G401 (cell line): ENCODE measurements around the gene KCNJ10. TPM values are rescaled to one million over a fixed set of nuclear protein-coding genes. Genes with fewer than 3 reads are reported as not detected.

Experiments used
- DNase-seq: peaks from one replicate; pipeline ENCODE4 v3.0.0-alpha.2; 2015; ENCODE audit warnings: low spot score
- in situ Hi-C: cut with HindIII; loops from 2 replicates; pipeline ENCODE4 v1.10.0; 2016; ENCODE audit warnings: low sequenced_read_pairs, mixed read lengths
- total RNA-seq: library from RNA; depleted of rRNA; stranded (reverse); fragments of >200 nt; shearing (Covaris generic); gene quantifications from 2 replicates; pipeline ENCODE4 v1.2.3, GENCODE V29; 2014

KCNJ10 gene
- total RNA-seq, 1 experiment from 2014 or later, result not detected

DNA sequence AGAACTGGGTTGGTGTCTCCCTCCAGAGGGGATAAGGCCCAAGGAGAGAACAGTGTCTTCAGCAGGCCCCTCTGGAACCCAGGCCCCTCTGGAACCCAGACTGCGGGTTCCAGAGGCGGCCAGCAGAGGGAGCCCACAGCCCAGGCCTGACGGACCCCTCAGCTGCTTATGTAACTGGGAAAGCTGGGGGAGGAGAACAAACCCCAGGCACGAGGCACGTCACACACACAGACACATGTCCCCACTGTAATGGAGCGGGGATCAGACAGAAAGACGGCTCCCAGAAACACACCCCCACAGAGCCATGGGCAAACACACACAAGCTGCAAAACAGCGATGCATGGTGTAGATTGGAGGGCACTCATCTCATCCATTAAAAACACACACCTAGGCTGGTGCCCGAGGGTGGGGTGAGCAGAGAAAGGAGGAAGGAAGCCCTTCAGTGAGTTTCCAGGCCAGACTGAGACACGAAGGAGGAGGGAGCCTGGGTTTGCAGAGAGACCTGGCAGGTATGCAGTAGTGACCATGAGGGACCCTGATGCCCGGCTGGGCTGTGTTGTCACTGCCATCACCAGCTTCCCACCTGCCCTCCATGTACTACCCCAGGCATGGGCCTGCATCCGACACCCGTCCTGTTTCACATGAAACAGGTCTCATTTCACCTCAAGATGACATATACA is 31.2 kb upstream of the KCNJ10 start:
- in situ Hi-C loops, result no loop called here
- DNase-seq, result peak; percentile 94

DNA sequence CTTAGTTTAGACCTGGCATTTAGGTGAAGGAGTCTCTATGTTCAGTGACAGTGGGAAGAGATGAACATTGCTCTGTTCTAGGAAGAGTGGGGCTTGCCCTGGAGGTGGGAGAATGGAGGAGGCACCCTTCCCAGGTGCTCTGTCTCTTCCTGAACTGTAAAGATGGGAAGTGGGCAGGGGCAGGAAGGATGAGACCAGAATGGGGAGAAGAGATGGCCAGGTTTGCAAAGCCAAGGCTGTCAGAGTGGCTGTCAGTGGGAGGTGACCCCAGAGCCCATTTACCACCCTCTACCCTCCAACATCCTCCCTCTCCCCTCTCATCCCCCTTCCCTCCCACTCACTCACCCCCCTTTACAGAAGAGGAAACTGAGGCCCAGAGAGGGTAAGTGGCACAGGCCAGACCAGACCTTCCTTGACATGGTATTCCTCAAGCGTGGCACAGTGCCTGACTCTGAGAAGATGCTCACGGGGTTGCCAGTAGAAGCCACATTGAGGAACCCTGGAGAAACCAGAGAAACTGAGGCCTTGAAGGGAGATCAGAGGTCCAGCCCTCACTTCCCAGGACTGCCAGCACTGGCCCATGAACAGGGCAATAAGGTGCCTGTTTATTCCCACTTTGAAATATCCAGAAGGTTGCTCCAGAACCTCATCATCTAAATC is 29.9 kb upstream of the KCNJ10 start:
- in situ Hi-C loops, result no loop called here
- DNase-seq, result no peak

DNA sequence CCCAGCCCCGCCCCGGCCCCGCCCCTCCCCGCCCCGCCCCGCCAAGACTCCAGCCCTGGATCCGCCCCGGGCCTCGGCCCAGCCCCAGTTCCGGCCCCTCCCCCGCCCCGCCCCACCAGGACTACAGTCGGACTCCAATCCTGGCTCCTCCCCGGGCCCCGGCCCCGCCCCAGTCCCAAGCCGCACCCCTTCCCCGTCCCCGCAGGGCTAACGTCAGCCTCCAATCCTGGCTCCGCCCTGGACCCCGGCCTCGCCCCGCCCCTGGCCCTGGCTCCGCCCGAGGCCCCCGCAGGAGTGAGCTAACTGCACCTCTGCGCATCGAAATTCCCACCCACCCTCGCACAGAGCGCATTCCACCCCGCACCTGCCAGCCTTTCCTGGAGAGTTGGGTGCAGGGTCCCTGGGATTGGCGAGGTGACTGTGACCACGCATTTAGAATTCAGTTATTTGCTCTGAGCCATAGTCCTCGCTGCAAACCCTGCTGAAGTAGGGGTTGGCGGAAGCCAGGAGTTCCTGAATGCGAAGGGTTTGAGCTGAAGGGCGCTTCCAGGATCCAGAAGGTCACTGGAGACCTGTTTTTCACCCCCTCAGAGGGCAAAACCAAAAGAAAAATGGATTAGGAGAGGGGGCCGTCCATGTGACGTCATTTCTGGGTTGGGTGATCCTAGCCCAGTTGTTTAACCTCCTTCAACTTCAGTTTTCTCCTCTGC is 29.0 kb upstream of the KCNJ10 start:
- DNase-seq, result peak; percentile 99
- in situ Hi-C loops, result no loop called here

DNA sequence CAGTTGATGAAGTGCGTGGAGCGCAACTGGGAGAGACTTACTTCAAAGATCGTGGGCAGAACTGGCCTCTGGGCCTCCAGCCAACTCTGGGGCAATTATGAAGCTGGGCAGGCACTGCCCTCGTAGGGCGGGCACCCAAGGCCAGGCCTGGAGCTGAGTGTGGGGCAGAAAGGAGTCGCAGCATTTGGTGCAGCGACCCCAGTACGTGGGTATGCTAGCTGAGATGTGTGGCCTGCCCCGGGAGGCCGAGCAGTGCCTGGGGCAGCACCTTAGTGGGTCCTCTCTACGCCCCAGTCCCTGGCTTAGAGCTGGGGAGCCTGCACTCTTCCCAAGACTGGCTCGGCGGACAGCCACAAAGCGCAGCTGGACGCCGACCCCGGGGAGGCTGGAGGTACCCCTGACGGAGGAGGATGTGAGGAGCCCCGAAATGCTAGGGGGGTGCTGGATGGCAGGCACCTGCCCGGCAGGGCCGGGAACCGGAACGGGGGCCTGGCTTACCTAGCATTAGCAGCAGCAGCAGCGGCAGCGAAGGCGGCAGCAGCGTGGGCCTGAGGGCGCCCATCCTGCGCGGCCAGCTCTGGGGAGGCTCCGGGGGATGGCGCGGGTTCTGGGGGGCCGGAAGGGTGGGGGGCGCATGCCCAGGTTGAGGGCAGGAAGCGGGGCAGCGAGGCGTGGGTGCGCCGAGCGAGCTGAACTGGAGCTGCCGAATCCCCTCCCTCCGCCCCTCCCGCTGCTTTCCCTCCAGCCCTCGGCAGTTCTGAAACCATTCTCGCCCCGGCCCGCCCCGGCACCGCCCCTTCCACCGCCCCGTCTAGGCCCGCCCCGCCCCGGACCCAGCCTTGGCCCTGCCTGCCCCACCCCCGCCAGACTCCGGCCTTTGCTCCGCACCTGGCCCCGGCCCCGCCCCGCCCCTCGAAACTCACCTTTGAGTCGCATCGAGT is 28.2 kb upstream of the KCNJ10 start, which contains the start of gene IGSF8:
Gene IGSF8 (minus strand): TSS at position 709 of the 941 bp plus-strand sequence. CDS start 147 bp downstream, at position 562.
- DNase-seq, result peak; percentile 51

DNA sequence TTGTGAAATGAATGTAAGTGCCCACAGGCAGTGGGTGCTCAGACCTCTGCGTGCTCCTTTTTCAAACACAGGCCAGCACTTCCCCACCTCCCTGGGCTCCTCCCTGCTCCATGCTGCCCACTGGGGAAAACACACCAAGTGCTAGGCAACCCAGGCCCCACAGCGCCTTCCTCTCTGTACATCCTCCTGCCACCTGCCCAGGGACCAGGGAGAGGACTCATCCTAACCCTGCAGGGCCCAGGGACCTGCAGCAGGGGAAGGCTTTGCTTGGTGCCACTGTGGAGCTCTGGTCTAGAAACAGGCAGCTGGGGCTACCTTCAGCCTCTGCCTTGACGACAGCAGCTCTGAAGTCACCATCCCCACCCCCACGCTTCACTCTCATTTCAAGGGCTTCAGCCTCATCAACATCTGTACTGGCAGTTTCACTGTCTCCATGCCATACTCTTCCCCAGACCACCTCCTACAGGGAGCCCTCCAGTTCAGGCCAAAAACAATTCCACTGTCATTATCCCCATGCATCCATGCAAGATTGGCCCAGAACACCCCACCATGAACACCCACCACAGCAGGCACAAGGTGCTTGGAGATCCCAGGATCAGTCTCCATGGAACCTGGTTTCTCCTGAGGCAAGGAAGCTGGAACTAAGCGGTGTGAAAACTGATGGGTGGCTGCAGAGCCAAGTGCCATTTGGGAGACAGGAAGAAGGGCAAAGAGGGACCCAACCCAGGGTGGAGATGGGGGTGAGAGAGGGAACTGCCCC is 27.4 kb upstream of the KCNJ10 start:
- in situ Hi-C loops, result no loop called here
- DNase-seq, result peak; percentile 29

More for the DNA sequence above, 28.2 kb upstream of the KCNJ10 start, which contains the start of gene IGSF8:
- in situ Hi-C loops, result no loop called here

DNA sequence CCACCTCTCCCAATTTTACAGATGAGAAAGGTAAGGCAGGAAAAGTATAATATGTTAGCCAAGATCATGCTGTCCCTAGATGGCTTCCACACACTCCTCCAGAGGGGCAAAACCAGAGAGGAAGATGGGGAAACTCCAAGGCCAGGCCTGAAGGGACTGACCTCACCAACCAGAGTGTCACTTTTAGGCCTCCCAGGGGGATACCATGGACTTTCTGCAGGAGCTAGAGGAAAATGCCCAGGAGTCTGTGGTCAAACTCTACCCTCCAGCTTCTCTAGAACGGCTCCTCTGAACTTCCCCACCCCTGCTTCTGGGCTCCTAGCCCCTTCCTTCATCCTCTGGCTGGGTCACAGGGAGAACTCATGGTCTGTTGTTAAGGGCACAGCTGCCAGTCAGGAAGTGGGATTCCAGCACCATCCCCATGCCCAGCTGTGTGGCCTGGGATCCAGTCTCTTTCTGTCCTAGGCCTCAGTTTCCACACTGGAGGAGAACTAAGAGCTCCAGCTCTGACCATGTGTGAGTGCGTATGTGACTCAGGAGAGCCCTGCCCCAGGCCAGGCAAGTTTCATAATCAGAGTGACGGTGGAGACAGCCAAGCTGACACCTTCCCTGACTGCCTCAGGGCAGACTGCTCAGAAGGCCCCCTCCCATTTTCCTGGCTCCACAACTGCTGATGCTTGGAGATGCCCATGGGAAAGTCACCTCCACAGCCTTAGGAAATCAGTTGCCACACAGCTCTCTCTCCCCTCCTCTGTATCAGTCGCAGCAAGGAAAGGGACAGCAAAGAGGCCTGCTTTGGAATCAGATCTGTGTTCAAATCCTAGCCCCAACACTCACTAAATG is 26.5 kb upstream of the KCNJ10 start:
- in situ Hi-C loops, result no loop called here
- peak; percentile 30 for DNase-seq

DNA sequence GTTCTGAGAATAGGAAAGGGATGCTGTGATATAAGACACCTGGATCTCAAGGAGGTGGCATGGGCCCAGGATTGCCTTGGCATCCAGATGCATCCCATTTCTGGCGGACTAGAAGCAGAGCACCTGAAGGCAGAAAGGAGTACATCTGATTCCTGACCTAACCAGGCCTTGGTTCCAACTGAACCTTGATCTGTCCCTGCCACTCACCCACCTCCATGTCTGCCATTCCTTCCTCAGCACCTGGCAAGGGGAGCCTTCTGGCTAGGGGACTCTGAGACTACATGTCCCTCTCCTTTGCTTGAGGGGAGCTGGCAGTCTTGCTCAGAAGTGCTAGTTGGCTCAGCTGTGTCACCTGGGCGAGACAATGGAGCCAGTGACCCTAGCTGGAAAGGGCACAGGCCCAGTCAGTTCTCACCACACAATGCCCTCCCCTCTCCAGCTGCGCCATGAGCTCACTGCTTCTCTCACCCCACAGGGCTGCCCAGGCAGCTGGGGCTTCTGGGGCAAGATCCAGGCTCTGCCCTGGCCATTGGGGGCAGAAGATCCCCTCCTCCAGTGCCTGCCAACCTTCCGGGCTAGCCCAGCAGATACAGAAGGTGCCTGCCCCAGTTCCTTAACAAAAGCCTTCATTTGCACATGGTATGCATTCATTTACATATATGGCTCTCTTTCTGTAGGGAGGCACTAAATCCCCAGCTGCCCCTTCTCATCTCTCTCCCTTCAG is 25.6 kb upstream of the KCNJ10 start:
- in situ Hi-C loops, result no loop called here
- peak; percentile 29 for DNase-seq

DNA sequence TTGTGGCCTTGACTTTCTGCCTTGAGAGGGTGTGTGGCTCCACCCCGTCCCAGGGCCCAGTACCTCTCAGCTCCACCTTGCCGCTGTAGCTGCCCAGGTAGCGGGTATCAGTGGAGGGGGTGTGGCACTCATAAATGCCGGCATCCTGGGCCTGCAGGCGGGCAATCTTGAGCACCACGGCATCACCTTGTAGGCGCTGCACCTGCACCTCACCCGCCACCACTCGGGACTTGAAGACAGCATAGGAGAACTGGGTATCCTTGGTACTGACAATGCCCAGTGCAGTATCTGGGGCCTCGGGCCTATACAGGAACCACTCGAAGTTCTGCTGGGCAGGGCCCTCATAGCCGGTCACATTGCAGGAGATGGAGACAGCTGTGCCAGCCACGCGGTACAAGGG is 24.8 kb upstream of the KCNJ10 start:
- in situ Hi-C loops, result no loop called here
- peak; percentile 5 for DNase-seq

DNA sequence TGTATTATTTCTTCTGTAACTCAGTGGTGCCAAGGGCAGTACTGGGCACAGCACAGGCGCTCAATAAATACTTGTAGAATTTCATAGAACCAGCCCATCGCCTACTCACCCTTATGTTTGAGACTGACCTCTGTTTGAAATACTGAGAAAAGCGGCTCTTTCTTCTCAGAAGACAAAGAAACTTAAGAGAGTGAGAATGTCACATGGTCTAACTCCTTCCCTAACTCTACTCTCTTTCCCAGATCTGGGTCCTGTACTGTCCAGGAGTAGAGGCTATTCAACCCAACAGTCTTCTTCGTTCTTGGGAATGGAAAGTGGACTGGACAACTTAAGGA is 24.3 kb upstream of the KCNJ10 start:
- peak; percentile 9 for DNase-seq
- in situ Hi-C loops, result no loop called here

DNA sequence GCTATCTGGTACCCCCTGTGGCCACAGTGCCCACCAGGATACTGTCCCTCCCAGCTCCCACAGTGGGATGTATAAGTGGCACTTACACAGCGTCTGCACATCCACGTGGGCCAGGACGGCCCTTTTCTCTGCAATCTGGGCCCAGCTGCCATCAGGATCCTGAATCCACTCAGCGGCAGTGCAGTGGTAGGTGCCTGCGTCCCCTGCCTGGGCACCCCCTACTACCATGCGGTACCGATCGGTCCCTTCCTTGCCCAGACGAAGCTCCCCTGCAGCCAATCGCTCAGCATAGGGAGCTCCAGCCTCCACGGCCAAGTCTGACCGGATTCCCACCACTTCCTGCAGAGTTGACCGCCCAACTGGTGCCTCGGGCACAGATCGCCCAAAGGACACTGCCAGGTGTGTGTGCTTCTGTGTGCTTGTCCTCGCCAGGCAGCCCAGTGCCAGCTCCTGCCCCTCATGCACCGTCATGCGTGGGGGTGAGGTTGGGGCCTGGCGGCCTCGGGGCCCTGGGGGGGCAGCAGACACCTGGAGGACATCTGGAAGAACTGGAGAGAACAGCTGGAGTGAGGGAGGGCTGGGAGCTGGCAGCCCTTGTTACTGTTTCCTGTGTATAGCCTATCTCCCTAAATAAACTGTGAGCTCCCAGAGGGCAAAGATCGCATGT is 23.8 kb upstream of the KCNJ10 start:
- in situ Hi-C loops, result no loop called here
- peak; percentile 62 for DNase-seq

DNA sequence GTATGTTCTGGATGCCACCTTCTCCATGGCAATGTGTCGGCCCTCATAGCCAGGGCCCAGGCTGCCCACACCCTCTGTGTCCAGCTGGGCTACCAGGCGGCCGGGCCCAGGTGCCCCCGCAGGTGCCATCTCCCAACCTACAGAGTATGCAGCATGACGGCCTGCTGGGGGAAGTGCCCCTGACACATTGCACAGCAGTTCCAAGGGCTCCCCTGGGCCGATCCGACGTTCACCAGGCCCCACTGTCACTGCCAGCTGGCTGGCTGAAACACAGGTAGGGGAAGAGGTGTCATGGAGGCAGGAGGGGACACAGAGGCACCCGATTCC is 23.1 kb upstream of the KCNJ10 start:
- DNase-seq, result peak; percentile 41
- in situ Hi-C loops, result no loop called here

DNA sequence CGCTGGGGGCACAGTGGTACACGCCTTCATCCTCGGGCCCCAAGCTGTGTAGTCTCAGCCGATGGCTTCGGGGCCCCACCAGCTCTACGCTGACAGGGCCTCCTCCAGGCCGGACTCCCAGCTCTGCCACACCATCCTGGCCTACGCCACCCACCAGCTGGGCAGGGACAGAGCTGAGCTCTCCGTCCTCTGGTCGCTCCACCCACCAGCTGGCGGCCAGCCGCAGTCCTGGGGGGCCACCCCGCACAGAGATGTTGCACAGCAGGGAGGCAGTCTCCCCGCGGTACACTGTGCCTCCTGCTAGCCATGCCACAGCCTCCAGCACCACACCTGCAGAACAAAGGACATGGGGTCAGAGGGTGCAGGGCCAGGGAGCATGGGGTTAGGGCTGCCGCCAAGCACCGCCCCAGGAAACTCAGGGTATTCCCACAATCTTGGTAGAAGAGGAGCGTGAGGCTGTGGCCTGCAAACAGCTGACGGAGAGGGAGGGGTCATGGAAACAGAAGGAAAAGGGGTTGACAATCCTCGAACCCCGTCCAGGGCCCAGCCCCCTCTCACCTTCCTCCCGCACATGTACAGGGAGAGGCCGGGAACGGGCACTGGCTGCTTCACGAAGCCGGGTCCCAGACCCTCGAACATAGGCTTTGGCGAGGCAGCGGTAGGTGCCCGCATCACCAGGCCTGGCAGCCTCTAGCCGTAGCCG is 22.6 kb upstream of the KCNJ10 start:
- peak; percentile 20 for DNase-seq
- in situ Hi-C loops, result no loop called here

DNA sequence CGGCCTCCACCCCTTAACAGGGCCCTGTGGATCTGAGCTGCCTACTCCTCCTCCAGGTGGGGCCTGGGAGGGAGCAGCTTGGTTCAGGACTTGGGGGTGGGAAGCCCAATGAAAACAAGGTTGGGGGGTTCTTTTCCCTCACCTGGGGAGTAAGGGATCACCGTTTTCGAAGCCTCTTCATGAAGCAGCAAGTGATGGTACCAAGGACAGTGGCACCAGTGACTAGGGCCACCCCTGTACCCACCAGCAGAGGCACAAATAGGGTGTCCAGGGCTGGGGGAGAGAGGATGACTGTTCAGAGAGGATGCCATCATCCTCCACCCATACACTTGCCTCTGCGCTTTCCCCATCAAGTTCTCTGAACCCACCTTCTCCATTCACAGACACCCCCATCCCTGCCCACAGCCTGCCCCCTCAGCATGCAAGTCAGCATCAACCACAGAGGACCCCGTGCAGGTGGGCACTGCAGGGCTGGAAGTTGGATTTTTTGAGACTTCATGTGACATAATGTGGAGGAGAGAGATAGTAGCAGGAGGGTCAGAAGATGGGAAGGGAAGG is 21.8 kb upstream of the KCNJ10 start:
- in situ Hi-C loops, result no loop called here
- peak; percentile 5 for DNase-seq

DNA sequence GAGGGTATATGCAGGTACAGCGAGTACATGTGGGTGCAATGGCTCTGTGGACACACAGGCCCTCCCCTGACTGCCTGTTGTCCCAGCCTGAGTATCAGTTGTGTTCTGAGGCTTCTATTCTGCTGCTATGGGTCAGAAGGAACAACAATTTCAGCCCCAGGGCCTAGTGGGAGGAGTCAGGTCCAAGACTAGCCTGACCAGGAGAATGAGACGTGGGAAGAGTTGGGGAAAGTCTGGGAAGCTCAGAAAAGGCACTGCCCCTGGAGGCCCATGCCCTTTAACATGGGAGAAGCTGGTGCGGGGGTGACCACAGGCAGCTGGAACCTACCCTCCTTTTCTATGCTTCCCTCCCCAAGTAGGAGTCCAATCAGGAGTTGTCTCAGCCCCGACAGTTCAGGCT is 20.8 kb upstream of the KCNJ10 start:
- in situ Hi-C loops, result no loop called here
- no peak for DNase-seq

DNA sequence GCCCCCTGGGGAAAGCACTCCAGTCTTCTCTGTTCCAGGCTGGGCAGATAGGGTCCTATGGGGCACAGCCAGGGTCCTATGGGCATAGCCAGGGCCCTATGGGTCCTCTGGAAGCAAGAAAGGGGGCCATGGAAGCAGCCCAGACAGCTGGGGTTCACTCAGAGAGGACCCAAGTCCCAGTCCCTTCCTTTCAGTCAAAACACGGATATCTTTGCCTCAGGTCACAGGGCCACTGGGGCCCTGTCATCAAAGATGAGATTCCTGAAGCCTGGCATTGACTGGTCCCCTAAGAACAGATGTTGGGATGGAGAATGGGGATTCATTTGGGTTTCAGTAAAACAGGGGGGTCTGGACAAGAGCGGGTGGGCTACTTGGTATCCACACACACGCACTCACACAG is 19.9 kb upstream of the KCNJ10 start:
- in situ Hi-C loops, result no loop called here
- DNase-seq, result no peak

DNA sequence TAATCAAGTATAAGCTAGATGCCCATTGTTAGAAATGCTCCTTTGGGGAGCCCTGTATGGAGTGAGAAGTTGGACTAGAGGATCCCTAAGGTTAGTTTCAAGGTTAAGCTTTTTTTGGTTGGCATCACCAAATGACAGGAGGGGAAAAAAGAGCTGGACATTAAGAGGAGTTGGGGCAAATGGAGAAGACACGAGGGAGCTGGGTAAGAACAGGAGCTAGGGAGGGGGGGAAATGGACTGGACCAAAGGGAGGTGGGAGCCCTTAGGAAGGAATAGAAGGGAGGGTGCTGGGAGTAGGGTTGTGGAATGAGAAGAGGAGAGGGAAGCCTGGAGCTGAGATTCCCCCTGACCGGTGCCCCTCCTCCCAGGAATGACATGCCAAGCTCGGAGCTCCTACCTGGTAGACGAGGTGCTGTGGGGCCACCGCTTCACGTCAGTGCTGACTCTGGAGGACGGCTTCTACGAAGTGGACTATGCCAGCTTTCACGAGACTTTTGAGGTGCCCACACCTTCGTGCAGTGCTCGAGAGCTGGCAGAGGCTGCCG is 17.2 kb upstream of the KCNJ10 start:
- in situ Hi-C loops, result no loop called here
- peak; percentile 58 for DNase-seq
